HG03575 (cell line): ENCODE results near the gene TFEB.

Experiments
- ATAC-seq: cut with Tn5 transposase; IDR thresholded peaks from one replicate; pipeline ENCODE4 v1.9.1; 2021; ENCODE audit not compliant: unreplicated experiment, insufficient number of reproducible peaks, low FRiP score; ENCODE audit errors: extremely low read depth

The TFEB gene

DNA sequence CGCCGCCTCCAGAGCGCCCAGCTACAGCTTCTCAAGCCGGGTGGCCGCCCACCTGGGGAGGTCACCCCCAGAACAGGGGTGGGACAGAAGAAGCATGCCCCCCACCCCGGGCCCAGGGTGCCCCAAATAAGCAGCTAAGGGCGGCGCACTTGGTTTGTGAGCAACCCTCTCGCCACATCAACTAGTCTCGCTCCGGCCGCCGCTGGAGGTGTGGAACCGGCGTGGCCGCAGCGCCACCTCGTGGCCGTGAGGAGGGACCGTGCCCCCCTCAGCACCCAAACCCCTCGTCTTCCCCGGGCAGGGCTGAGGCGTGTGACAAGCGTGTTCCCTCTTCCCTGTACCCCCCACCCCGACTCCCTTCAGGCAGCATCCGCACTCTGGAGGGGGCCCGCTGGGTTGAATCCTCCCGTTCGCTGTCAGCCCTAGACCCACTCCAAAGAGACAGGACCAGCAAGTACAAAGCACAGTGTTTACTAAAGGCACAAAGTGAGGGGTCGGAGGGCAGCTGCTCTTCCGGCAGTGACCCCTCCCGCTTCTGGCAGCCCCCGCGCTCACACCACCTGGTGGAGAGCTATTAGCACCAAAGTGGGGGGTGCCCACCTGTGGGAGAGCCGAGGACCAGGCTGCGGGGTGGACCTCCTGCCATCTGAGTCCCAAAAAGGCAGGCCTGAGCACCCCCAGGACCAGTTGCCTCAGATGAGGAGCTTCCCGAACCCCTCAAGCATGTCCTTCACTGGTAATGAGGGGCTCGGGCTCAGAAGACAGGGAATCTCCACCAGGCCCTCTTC lies 51.7 kb downstream of the TFEB start:
- no peak for ATAC-seq

DNA sequence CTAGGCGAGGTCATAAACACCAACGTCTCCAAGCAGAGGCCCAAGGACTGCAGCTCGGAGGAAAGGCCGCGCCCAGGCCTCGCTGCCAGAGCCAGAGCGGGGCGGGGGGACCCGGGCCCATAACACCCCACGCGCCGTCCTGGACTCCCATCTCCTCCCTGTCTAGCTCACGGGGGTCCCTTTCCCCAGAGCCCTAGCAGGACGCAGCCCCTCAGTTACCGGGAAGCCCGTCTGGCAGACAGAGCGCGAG lies 52.2 kb downstream of the TFEB start:
- no peak for ATAC-seq

DNA sequence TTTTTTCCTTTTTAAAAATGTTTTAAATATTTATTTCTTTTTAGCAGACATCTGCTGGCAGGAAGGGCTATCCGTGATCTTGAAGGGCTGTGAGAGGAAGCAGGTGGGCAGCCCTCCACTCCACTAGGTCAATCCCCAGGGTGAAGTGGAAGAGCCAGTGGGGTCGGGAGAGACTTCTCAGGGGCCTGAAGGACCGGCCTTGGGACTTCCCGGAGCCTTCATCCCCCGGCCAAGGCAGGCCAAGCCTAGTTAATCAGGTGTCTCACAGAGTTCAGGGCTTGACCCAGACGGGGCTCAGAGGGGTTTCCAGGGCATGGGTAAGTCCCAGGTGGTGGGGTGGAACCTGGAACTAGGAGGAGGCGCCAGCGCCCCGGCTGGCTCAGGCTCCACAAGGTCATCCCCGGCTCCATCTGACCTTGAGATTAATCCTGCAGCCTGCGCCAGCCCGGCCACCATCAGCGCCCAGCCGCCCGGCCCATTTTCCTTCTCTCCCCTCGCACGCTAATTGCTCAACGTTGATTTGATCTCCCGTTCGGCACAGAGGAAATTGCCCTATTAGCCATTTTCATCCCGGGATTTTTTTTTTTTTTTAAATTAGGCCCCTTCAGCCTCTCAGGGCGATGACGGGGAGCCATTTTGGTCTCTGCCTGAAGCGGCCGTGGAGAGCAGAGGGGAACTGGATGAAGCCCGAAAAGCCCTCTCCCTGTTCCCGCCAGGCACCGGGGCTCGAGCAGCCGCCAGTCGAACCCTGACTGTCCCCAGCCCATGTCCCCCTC lies 52.7 kb downstream of the TFEB start:
- no peak for ATAC-seq

GRCh38 chr6:41682056-41682477 lies 53.3 kb downstream of the TFEB start:
- ATAC-seq = no peak

- ATAC-seq = no peak
Observed at GRCh38 chr6:41680182-41680965, 55.0 kb downstream of the TFEB start.

DNA sequence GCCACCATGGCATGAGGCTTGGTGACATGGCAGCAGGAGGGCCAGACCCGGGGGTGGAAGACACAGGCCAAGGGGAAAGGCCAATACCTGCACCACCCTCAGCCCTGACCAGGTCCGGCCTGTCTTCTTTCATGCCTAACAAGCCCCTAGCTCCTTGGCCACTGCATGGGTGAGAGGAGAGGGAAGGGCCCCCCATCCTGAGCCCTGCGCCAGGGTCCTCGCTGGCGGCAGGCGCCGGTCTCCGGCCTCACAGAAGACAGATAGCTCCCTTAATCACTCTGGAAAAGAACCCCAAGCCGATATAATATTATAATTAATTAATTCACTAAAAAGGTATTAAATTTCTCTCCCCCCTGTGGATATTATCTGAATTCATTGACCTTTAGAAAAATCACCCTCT lies 55.7 kb downstream of the TFEB start:
- ATAC-seq = no peak

DNA sequence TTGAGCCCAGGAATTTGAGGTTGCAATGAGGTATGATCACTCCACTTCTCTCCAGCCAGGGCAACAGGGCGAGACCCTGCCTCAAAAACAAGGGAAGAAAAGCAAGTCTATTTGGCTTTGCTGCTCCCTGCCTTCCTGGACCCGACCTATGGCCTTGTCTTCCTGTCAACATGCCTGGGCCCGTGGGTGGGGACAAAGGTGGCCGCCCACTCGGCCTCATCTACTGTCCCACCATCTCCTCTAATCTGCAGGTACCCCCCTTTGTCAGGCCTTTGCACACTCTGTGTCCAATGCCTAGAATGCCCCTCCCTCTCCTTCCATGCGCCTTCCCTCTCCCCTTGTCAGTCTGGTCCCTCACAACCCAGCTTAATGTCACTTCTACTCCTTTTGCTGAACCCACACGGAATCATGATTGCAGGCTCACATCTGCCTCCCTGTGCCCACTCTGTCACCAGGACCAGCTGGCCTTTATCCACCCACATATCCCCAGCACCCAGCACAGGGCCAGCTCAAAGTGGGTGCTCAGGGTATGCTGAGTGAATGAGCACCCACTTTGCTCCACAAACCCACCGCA lies 56.8 kb downstream of the TFEB start:
- no peak for ATAC-seq

DNA sequence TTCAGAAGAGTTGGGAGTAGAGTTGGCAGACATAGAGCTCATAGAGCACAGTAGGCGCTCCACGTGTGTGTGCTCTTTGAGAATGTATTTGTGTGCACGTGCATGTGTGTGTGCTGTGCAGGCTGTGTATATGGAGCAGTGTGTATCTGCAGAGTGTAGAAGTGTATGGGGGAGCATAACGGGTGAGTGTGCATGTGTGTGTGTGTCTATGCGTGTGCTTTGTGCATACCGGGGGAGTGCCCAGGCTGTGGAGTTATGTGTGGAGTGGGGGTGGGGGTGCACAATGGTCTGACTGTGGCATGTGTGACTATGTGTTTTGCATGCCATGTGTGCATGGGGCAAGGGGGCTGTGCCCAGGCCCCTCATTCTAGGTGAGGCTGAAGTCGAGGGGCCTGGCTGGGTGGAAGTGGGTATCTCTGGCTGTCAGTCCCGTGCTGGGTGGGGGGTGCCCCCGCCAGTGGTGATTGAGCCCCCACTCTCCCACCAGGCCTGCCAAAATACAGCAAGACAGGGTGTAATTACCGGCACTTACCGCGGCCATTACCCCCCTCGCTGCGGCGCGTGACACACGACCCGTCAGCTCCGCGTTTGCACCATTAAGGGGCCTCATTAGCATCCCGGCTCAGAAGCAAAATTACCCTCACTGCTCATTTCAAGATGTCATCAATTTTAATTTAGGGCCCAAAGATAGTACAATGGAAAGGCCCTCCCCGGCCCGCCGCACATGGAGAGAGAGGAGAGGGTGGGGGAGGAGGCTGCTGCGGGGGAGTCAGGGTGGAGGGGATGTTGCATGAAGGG lies 58.1 kb downstream of the TFEB start:
- ATAC-seq = no peak

GRCh38 chr6:41676431-41676830 lies 59.0 kb downstream of the TFEB start:
- ATAC-seq = no peak

- no peak for ATAC-seq
Observed at GRCh38 chr6:41675992-41676391, 59.4 kb downstream of the TFEB start.

GRCh38 chr6:41675176-41675775 lies 60.1 kb downstream of the TFEB start:
- ATAC-seq = no peak

DNA sequence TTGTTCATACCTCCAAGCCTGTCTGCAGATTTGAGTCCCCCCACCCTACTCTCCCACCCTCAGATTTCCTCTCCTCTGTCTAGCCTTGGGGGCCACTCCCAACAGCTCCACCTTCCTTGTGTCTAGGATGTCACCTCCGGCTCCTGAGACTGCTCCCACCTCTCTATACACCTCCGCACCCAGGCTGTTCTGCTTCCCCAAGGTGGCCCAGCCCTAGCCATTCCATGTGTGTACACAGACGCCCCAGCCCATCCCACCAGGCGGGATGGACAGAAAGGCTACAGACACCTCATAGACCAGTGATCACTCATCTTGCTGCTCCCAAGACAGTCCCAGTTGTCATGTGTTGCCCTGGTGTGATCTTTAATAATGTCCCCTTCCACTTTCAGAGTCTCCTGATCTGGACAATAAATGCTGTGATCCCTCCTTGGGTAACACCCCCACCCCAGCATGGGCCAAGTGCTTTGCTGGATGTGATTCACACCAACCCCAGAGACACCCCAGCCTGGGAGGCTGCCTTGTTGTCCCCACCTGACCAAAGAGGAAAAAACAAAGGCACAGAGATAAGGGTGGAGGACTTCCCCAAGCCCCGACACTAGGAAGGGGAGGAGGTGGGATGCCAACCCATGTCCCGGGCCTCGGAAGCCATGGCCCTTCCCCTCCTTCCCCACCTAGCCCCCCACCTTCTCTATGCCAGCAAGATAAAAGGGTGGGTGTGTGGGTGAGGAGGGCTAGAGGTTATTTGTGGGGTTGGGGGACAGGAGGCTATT lies 61.0 kb downstream of the TFEB start:
- no peak for ATAC-seq

DNA sequence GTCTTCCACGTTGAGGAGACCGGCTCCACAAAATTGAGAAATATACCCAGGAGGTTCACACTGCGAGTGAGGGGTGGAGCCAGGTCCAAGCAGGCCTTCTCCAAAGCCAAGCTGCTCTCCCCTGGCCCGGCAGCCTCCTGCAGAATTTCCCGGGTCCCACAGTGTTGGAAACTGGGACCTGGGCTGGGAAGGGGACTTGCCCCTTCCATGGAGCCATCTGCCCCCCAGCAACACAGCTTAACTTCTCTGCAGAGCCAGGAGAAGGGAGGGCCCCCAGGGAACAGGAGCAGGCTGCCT lies 61.8 kb downstream of the TFEB start:
- ATAC-seq = no peak

DNA sequence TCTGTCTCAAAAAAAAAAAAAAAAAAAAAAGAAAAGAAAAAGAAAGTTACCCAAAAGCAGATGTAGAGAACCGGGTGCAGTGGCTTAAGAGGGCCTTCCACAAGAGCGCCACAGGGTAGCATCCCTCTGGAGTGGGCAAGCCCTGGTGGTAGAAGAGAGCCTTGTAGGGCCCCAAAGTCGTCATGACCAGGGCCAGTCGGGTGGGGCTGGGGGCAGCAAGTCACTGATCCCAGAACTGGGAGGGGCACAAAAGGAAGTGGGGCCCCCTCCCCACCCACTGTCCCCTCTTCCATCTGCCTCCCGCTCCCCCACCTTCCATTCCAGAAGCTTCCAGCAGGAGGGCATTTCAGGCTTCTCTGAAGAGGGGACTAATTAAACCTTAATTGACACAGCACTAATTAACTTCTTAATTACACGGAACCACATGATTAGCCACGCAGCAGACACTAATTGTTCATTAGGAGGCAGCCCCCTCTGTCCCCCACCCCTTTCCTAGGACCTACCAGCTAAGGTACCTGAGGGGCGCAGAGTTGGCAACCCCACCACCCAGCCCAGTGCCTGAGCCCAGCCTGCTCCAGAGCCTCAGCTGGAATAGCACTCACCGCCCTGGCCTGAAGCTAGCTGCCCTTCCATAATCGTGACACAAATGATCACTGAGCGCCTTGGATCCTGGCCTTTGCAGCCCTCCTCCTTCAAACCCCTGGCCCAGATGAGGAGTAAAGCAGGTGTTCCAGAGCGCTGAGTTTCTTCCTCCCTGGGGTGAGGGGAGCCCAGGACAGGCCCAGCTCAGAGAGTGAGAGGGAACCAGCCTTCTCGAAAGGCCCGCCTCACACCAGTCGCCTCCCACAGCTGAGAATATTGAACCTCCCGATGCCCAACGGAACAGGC lies 62.3 kb downstream of the TFEB start:
- ATAC-seq = no peak

DNA sequence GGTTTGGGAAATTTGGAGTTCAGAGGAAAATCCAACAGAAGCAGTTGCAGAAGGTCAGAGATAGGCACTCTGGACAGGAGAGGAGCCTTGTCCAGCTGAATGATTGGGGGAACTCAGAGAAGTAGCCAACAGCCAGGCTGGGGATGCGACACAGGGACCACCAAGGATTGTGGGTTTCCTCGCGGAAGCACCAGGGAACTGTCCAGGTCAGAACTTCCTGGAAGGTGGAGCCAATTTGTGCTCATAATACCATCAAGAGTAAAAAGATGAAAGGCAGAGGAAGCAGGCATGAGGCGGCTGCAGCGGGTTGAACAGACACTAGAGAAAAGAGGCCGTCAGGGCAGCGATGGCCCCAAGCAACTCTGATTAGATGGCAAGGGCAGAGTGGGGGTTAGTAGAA lies 63.4 kb downstream of the TFEB start:
- ATAC-seq = no peak

DNA sequence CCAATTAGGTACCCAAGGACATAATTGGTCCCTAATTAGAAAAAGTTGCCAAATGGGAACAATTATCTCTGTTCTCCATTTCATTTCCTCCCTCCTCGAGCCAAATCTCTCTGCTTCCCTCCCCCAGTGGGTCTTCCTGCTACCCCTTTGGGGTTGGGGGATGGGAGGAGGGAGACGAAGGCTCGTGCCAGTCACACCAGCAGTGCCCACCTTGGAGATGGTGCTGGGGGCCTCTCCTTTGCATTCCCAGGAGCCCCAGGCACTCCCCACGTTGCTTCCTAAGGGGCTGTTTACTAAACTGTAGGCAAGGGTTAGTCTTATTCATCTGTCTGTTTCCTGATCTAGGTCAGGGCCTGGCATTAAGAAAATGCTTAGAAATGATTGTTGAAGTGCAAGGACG lies 64.0 kb downstream of the TFEB start:
- ATAC-seq = no peak

DNA sequence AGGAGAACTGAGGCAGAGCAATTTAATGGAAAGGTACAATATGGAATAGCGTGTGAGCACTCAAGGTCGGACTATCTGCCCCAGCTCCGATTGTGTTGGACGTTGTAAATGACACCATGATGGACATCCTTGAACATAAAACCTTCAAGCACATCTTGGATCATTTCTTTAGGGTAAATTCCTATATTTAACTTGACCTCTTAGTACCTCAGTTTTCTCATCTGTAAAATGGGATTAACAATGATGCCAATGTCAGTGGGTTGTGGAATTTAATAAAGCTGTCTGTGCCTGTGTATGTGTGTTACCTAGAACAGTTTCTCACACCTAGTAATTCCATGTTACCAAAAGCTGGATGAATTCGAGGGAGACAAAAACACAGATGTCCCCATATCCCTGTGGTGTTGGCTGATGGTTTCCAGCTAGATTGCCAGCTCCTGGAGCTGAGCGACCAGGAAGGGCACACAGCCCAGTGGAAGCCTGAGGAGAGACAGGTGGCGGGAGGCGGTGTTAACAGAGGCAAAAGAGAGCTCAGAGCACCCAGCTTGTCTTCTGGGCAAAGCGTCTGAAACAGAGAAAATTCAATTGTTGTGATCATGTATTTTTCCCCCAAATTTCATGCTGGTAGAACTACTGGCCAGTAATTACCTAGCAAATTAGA lies 64.6 kb downstream of the TFEB start:
- ATAC-seq = no peak
